ENCODE measurements around the gene ZDHHC20. TPM values are rescaled to one million over a fixed set of nuclear protein-coding genes. Genes with fewer than 3 reads are reported as not detected.

ZDHHC20 gene
- total RNA-seq, 1 experiment from 2014 or later, result 69.7 TPM

- TF ChIP-seq, protein P1, sequence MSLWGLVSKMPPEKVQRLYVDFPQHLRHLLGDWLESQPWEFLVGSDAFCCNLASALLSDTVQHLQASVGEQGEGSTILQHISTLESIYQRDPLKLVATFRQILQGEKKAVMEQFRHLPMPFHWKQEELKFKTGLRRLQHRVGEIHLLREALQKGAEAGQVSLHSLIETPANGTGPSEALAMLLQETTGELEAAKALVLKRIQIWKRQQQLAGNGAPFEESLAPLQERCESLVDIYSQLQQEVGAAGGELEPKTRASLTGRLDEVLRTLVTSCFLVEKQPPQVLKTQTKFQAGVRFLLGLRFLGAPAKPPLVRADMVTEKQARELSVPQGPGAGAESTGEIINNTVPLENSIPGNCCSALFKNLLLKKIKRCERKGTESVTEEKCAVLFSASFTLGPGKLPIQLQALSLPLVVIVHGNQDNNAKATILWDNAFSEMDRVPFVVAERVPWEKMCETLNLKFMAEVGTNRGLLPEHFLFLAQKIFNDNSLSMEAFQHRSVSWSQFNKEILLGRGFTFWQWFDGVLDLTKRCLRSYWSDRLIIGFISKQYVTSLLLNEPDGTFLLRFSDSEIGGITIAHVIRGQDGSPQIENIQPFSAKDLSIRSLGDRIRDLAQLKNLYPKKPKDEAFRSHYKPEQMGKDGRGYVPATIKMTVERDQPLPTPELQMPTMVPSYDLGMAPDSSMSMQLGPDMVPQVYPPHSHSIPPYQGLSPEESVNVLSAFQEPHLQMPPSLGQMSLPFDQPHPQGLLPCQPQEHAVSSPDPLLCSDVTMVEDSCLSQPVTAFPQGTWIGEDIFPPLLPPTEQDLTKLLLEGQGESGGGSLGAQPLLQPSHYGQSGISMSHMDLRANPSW (CRISPR knock-in tag; conservative IDR thresholded peaks at IDR 0.05; ENCODE audit: low read depth), result 0 out of 2 replicates have a peak, but pooled peaks have one; percentile 40
- TF ChIP-seq ZNF423 (CRISPR knock-in tag; IDR thresholded peaks at IDR 0.05), result no peak
- no peak for TF ChIP-seq JAZF1 (CRISPR knock-in tag; IDR thresholded peaks at IDR 0.05)
- no peak for TF ChIP-seq NFE2L1 (CRISPR knock-in tag; IDR thresholded peaks at IDR 0.05)
- no peak for TF ChIP-seq SOX15 (CRISPR knock-in tag; IDR thresholded peaks at IDR 0.05)
- TF ChIP-seq, protein P2, sequence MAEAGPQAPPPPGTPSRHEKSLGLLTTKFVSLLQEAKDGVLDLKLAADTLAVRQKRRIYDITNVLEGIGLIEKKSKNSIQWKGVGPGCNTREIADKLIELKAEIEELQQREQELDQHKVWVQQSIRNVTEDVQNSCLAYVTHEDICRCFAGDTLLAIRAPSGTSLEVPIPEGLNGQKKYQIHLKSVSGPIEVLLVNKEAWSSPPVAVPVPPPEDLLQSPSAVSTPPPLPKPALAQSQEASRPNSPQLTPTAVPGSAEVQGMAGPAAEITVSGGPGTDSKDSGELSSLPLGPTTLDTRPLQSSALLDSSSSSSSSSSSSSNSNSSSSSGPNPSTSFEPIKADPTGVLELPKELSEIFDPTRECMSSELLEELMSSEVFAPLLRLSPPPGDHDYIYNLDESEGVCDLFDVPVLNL (CRISPR knock-in tag; IDR thresholded peaks at IDR 0.05; ENCODE audit: borderline replicate concordance, low read depth), result 0 out of 2 replicates have a peak, but pooled peaks have one; percentile 10
- peak; percentile 34; the same call in 1 of the 2 replicates for TF ChIP-seq HMGXB4 (CRISPR knock-in tag; IDR thresholded peaks at IDR 0.05)
- 0 out of 2 replicates have a peak, but pooled peaks have one; percentile 39 for TF ChIP-seq TEAD4 (CRISPR knock-in tag; IDR thresholded peaks at IDR 0.05)
- TF ChIP-seq, protein P3, sequence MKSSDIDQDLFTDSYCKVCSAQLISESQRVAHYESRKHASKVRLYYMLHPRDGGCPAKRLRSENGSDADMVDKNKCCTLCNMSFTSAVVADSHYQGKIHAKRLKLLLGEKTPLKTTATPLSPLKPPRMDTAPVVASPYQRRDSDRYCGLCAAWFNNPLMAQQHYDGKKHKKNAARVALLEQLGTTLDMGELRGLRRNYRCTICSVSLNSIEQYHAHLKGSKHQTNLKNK (CRISPR knock-in tag; IDR thresholded peaks at IDR 0.05), result no peak
- peak; percentile 35; the same call in 1 of the 2 replicates for TF ChIP-seq MAX (CRISPR knock-in tag; IDR thresholded peaks at IDR 0.05)
- no peak for TF ChIP-seq RORB (CRISPR knock-in tag; IDR thresholded peaks at IDR 0.05)
- TF ChIP-seq KAT7 (CRISPR knock-in tag; IDR thresholded peaks at IDR 0.05; ENCODE audit: borderline replicate concordance), result peak; percentile 58; the same call in 1 of the 2 replicates
- TF ChIP-seq, protein P4, sequence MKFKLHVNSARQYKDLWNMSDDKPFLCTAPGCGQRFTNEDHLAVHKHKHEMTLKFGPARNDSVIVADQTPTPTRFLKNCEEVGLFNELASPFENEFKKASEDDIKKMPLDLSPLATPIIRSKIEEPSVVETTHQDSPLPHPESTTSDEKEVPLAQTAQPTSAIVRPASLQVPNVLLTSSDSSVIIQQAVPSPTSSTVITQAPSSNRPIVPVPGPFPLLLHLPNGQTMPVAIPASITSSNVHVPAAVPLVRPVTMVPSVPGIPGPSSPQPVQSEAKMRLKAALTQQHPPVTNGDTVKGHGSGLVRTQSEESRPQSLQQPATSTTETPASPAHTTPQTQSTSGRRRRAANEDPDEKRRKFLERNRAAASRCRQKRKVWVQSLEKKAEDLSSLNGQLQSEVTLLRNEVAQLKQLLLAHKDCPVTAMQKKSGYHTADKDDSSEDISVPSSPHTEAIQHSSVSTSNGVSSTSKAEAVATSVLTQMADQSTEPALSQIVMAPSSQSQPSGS (CRISPR knock-in tag; IDR thresholded peaks at IDR 0.05; ENCODE audit: borderline replicate concordance, low read depth), result no peak
- no peak for TF ChIP-seq NR1H2 (CRISPR knock-in tag; IDR thresholded peaks at IDR 0.05)
- no peak for TF ChIP-seq OVOL2 (CRISPR knock-in tag; IDR thresholded peaks at IDR 0.05; ENCODE audit: borderline replicate concordance)
- TF ChIP-seq, protein P5, sequence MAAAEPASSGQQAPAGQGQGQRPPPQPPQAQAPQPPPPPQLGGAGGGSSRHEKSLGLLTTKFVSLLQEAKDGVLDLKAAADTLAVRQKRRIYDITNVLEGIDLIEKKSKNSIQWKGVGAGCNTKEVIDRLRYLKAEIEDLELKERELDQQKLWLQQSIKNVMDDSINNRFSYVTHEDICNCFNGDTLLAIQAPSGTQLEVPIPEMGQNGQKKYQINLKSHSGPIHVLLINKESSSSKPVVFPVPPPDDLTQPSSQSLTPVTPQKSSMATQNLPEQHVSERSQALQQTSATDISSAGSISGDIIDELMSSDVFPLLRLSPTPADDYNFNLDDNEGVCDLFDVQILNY (CRISPR knock-in tag; IDR thresholded peaks at IDR 0.05), result no peak
- TF ChIP-seq CTCF (IDR thresholded peaks at IDR 0.05), result no peak
- no peak for TF ChIP-seq EMX1 (CRISPR knock-in tag; IDR thresholded peaks at IDR 0.05)
- no peak for TF ChIP-seq TEAD1 (CRISPR knock-in tag; IDR thresholded peaks at IDR 0.05)
- no peak for TF ChIP-seq FOXJ3 (CRISPR knock-in tag; IDR thresholded peaks at IDR 0.05; ENCODE audit: borderline replicate concordance)
- TF ChIP-seq ZNF671 (CRISPR knock-in tag; IDR thresholded peaks at IDR 0.05), result no peak
- no peak for TF ChIP-seq MLX (CRISPR knock-in tag; IDR thresholded peaks at IDR 0.05)
- peak; percentile 58; the same call in 1 of the 2 replicates for TF ChIP-seq FOXP1 (CRISPR knock-in tag; IDR thresholded peaks at IDR 0.05; ENCODE audit: borderline replicate concordance)
- TF ChIP-seq, protein P6, sequence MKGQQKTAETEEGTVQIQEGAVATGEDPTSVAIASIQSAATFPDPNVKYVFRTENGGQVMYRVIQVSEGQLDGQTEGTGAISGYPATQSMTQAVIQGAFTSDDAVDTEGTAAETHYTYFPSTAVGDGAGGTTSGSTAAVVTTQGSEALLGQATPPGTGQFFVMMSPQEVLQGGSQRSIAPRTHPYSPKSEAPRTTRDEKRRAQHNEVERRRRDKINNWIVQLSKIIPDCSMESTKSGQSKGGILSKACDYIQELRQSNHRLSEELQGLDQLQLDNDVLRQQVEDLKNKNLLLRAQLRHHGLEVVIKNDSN (CRISPR knock-in tag; IDR thresholded peaks at IDR 0.05), result no peak
- peak; percentile 26; the same call in 1 of the 2 replicates for TF ChIP-seq FOXK1 (CRISPR knock-in tag; IDR thresholded peaks at IDR 0.05)
- TF ChIP-seq ZNF396 (CRISPR knock-in tag; IDR thresholded peaks at IDR 0.05; ENCODE audit: borderline replicate concordance), result no peak
These were observed at the start of gene ZDHHC20 (continued) for GRCh38 chr13:21458813-21459701.

Measured in WTC11 (cell line).